HG03025 (cell line): Measurements from ENCODE around the gene VIPAS39.
"Not testable (repeated sequence)": the region's sequence is repeated elsewhere in the genome, so short reads cannot be mapped to it uniquely, and the experiment has no call there.

Experiments
- ATAC-seq: cut with Tn5 transposase; IDR thresholded peaks from one replicate; pipeline ENCODE4 v1.9.1; 2021; ENCODE audit warnings: mild to moderate bottlenecking, moderate library complexity; ENCODE audit not compliant: unreplicated experiment, low FRiP score

VIPAS39 gene

DNA sequence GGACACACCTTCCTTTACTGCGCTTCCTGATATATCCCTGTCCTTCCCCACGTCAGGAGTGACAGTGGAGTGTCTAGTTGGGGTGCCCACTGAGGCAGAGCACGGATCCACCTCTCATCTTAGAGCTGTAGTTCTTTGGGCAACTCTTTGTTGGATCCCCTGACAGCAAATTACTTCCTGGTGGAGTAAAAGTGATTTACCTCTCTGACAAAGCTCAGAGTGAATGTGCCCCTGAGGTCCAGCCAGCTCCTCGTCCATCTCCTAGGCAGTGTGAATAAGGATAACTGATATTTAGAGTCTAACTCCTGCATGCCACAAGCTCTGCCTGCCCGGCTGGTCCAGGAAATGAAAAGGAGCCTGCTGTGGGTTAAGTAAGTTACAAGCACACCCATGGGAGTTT is 16.5 kb upstream of the VIPAS39 start:
- ATAC-seq: no peak

DNA sequence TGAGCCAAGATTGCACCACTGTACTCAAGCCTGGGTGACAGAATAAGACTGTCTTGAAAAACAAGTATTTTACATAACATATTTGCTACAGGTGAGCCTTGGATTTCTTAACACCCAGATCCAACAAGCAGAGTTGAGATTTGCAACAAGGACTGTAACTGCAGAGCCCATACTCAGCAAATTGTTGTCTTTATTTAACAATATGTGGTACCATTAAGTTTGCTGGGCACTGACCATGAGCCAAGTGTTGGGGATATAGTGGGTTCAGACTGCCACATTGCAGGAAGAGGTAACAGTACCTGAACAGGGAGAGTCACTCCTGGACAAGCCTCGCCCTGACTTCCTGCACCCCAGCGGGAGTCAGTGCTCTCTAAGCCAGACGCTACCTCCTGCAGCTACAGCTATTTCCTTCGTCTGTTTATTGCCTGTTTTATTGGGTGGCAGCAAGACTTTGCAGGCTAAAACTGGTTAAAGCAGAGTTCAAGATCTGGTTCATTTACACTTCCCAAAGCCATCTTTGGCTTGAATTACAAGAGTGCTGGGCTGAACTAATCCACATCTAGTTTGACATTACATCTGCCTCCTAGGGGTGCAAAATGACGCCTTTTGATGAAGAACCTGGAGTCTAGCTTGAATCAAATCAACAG is 12.9 kb upstream of the VIPAS39 start:
- no peak for ATAC-seq

DNA sequence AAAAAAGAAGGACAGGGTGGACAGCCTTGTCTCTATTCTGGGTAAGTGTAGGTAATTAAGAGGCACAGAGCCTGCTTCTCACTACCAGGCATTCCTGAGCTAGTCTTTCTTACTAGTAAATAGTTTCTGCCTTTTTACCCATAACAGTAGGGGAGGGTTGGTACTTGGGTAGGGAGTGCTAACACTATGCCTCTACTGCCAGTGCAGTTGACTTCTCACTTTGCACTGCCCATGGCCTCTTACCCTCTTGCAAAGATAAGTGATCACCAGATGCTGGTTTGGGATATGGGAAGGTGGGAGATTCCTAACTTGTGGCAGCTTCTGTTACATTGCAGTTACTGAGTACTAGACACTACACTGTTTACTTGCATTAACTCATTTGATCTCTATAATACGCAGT is 12.1 kb upstream of the VIPAS39 start:
- no peak for ATAC-seq

DNA sequence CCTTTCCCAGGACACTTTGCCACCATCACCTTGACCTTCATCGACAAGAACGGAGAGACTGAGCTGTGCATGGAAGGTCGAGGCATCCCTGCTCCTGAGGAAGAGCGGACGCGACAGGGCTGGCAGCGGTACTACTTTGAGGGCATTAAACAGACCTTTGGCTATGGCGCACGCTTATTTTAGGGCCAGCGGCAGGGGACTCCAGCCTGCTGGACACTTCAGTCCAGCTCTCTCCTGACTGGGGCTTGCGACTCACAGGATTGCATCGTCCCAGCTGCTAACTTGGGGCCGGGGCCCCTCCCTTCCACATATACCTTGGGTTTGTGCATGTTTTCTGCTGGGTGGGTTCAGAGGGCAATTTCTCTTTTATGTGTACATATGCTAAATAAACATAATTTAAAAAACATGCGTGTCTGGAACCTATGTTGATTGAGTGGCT is 11.7 kb upstream of the VIPAS39 start:
- no peak for ATAC-seq

DNA sequence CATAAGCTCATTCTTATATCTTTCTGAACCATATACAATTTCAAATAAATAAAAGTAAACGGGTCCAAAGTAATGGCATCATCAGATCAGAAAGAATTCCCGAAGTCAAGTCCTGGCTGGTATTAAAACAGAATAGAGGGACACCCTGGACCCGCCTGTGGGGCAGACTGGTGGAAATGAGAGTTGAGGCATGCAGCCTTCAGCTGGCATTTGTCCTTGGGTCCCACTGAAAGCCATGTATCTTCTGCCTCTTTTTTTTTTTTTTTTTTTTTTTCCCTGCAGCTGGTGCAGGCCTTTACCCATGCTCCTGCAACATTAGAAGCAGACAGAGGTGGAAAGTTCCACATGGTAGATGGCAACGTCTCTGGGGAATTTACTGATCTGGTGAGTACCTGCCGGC is 10.4 kb upstream of the VIPAS39 start:
- ATAC-seq: no peak

DNA sequence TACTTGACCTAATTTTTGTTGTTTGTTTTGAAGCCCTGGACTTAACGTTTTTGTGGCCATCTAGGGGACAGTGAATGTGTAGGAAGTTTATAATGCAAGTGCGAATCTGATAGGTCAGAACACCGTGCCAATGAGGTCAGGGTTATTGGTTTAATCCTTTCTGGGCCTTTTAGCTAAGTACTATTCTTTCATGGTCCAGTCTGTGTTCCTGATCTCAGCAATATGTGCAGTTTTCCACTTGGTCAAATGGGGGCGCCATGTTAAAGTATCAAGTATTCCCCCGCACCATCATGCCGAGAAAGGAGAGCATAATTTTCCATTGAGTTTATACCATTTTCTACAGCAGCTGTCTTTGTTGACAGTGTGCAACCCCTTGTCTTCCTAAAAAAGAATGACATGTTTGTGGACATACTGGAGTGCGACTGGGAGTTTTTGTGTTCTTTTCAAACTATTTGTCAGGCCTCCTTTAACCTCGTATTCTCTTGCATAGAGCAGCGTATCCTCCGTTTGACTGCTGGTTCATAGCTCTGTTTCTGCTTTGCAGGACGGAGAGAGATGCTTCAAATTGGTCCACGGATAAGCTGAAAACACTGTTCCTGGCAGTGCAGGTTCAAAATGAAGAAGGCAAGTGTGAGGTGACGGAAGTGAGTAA is 1.8 kb upstream of the VIPAS39 start:
- ATAC-seq: no peak

DNA sequence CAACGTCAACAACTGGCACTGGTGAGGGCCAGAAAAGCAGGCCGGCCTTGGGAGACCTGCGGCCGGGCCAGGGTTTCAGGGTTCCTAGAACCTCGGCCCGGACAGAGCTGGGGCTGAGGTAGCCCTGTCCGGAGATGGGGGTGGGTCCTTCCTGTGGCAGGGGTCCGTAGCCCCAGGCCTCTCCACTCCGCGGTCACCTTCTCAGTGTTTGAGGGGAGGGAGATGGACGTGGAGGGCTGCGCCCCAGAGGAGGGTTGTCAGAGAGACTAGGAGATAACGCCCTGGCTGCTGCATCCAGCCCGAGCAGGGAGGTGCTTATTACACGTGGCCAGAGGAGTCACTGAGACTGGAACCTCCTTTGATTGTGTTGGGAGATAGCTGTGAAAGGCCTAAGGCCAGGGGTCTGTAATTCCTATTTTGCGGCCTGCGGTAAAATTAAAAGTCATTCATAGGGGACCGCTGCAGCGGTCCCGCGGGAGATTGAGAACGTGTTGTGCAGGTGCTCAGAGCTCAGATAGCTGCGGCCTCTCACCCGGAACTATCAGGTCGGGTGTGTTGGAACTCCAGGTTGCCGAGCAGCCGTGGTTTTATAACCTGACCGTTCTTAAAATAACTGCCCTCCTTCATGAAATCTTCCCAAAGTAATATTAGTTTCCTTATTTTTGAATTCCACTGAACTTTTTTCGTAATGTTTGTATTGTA is 999 bp upstream of the VIPAS39 start:
- ATAC-seq: peak; percentile 9

DNA sequence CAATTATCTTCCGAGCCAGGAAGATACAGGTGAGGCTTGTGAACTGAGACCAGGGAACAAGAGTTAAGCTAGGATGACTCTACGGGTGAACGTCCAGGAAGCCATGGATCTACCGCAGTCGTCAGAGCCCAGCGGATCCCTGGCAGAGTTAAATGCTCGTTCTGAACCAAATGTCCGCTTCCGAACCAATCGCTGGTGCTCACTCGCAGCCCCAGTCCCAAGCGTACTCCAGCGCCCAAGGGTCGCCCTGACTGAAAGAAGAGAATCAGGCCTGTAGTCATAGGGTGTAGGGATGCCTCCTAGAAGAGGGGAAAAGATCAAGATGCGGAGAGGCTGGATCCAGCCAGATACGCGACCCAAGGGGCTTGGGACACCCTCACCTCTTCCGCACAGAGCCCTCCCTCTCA is 283 bp downstream of the VIPAS39 start:
- peak; percentile 19 for ATAC-seq

DNA sequence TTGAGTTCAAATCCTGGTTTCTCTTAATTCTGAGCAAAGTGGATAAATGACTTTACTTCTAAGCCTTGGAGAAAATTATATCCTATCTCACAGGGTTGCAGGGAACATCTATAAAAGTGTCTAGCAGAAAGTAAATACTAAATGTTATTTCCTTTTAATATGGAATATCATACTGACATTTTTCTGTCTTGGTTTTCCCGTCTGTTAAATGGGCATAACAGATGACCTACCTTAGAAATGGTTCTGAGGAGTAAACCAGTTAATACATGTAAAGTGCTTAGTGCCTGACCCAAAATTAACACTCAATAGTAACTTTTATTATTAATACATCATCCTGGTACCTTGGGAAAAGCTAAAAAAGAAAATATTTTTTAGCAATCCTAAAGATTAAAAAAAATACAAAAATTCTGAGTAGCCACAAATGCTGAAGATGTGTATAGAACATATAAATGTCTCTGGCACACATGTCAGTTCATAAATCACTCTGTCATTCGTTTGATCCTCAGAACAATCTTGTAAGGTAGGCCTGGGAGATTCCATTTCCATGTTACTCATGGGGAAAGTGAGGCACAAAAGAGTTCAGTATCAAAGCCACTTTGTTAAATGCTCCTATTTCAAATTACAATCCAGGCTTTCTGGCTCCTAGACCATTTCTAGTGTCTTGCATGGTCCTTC is 1.3 kb downstream of the VIPAS39 start:
- ATAC-seq: no peak

DNA sequence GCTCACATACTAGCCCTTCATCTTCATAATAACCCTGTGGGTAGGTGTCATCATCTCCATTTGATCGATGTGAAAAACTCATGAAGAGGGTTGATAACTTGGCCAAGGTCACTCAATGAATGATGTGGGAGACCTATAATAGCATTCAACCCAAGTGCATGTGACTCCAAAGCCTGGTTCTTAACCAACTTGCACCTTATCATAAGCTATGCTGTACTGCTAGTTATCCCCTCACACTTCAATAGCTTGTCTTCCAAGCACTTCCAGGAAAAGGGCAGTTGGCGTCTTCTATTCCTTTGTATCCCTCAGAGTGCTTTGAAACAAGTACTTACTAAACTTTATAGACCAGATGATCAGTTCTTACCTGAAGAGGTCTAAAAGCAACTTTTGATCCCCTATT is 15.2 kb downstream of the VIPAS39 start:
- no peak for ATAC-seq

DNA sequence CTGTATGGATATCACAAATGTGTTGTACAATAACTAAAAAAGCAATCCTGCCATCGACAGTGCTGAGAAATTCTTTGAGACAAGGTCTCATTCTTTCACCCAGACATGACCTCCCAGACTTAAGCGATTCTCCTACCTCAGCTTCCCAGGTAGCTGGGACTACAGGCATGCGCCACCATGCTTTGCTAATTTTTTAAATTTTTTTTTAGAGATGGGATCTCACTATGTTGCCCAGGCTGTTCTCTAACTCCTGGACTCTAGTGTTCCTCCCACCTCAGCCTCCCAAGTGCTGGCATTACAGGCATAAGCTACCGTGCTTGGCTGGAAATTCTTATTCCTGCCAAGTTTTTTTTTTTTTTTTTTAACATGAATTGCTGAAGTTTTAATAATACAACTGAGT is 17.5 kb downstream of the VIPAS39 start:
- ATAC-seq: no peak

DNA sequence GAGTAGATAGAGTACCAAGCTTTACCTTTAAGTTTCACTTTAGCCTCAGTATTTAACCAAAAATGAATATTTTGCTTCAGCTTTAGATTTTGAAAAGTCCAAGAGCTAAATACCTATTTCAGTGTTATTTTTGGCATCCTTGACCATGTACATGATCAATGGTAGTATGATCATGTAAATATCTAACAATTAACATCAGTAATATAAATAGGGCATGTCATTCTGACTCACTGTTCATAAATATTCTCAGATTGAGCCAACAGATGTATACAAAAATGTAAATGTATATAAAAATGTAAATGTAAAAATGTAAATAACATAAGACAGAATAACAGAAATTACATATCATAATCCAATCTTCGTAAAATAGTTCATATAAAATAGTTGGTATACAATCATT is 18.8 kb downstream of the VIPAS39 start:
- ATAC-seq: no peak

DNA sequence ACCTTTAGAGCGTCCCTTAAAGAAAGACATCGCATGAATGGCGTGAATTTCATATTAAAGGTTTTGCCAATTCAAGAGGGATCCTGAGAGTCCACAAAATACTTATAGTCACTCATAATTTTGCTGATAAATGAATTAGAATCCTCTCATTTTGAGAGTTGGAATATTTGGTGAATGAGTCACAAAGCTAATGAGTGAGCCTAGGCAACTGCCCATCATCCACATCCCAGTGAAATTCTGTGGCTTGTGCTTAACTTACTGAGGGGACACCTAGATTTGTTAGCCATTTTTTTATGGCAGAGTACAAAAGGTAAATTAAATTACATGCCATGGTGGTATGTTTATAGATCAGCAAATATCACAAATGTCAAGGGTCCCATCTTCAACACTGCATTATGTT is 21.4 kb downstream of the VIPAS39 start:
- no peak for ATAC-seq

DNA sequence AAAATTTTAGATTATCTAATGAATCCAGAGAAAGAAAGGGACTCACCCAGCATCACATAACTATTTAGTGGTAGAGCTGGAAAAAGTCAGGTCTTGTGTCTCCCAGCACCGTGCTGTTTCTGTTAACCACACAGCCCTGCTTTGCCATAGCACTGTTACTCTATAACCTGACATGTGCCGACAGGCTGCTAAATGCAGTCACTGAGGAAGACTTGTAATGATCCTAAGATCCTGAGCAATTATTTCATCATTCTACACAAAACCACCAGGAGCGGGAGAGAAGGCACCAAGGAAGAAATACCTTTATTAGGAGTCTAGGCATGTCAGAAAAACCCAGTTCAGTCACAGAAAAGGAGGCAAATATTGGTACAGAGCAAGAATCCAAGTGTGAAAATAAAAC is 31.0 kb downstream of the VIPAS39 start:
- no peak for ATAC-seq

DNA sequence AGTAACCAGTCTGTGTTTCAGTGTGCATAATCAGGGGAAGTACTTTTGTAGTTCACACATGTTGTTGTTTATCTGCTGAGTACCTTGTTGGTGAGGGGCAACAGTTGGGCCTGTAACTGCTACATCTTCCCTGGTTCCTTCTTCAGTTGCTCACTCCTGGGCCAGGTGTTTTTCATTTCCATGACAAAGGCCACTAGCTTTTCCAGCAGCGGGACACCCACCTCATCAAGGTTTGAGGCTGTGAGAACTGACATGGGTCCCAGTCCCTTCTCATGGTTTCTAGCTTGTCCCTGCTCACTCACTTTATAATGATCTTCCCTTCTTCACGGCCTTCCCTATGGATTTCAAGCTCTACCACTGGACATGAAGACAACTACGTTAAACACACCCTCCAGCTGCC is 32.5 kb downstream of the VIPAS39 start:
- no peak for ATAC-seq

DNA sequence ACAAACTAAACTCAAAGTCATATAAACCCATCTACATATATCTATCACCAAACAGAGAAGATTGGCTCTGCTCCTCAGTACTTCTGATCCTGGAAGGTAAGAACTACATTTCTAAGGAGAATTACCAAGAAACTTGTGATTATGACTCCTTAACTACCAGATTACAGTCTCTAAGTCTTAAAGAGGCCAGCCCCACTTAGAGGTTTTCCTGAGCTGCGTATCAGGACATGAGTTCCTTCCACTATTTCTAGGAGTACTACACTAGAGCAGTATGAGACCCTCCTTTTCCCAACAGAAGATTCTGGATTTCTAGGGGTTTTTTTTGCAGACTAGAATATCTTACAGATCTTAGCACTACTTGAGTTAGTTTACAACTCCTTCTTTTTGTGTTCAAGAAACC is 34.0 kb downstream of the VIPAS39 start, which contains the start of gene NOXRED1:
NOXRED1 (minus strand) TSS at position 101 of the 400 bp plus-strand sequence. CDS start 634 bp downstream, outside the sequence.
- ATAC-seq: no peak

DNA sequence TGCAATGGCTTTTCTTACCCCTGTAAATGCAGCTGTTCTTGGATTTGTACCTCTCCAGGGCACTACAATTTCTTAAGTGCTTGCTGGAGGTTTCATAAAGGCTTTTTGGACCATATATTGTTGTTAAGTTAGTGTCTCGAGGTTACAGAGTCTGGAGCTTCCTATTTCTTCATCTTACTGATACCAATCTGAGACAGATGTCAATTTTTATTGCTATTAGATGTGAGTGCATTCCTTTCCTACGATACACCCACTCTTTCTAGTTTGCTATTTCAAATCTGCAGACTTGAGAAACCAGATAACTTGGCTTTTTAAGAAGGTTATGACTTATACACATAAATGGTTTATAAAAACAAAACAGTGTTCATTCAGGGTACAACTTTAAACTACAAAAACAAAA is 36.2 kb downstream of the VIPAS39 start:
- no peak for ATAC-seq

DNA sequence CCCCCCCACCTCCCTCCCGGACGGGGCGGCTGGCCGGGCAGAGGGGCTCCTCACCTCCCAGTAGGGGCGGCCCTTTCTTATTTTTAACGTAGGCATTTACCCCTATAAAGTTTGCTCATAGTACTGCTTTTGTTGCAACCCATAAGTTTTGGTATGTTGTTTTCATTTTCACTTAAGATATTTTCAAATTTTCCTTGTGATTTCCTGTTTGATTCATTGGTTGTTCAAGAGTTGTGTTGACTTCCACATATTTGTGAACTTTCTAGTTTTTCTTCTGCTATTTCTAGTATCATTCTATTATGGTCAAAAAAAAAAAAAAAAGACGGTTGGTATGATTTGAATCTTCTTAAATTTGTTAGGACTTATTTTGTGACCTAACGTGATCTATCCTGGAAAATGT is 40.6 kb downstream of the VIPAS39 start:
- ATAC-seq: no peak

DNA sequence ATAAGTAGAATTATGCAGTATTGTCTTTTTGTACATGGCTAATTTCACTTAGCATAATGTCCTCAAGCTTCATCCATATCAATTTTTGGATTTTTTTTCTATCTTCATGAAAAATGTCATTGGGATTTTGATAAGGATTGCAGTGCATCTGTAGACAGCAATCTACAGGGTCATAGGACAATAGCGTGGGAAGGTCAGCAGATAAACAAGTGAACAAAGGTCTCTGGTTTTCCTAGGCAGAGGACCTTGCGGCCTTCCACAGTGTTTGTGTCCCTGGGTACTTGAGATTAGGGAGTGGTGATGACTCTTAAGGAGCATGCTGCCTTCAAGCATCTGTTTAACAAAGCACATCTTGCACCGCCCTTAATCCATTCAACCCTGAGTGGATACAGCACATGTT is 41.3 kb downstream of the VIPAS39 start:
- ATAC-seq: not testable (repeated sequence)

DNA sequence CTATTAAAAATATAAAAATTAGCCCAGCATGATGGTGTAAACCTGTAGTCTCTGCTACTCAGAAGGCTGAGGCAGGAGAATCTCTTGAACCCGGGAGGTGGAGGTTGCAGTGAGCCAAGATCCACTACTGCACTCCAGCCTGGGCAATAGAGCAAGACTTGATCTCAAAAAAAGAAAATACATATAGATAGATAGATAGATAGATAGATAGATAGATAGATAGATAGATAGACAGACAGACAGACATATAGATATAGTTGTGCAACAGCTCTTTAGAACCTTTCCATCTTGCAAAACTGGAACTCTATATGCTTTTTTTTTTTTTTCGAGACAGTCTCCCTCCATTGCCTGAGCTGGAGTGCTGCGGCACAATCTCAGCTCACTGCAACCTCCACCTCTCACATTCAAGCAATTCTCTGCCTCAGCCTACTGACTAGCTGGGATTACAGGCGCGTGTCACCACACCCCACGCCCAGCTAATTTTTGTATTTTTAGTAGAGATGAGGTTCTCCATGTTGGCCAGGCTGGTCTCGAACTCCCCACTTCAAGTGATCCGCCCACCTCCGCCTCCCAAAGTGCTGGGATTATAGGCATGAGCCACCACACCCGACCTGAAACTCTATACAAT is 41.9 kb downstream of the VIPAS39 start:
- not testable (repeated sequence) for ATAC-seq

DNA sequence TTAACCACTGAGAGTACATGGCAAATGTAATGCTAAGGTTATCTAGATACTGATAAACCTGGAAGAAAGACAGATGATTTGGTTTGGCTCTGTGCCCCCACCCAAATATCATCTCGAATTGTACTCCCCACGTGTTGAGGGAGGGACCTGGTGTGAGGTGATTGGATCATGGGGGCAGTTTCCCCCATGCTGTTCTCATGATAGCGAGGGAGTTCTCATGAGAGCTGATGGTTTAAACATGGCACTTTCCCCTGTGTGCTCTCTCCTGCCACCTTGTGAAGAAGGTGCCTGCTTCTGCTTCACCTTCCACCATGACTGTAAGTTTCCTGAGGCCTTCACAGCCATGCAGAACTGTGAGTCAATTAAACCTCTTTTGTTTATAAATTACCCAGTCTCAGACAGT is 48.3 kb downstream of the VIPAS39 start:
- no peak for ATAC-seq
